ENCODE data around the gene PRM1. TPM values are rescaled to one million over a fixed set of nuclear protein-coding genes. Genes with fewer than 3 reads are reported as not detected.
A peak's percentile ranks its signal among the peaks of the same experiment; 100 is the strongest.

The PRM1 gene, protein sequence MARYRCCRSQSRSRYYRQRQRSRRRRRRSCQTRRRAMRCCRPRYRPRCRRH
- not detected in 2 replicates for total RNA-seq
- not detected for polyA plus RNA-seq (2012)

DNA sequence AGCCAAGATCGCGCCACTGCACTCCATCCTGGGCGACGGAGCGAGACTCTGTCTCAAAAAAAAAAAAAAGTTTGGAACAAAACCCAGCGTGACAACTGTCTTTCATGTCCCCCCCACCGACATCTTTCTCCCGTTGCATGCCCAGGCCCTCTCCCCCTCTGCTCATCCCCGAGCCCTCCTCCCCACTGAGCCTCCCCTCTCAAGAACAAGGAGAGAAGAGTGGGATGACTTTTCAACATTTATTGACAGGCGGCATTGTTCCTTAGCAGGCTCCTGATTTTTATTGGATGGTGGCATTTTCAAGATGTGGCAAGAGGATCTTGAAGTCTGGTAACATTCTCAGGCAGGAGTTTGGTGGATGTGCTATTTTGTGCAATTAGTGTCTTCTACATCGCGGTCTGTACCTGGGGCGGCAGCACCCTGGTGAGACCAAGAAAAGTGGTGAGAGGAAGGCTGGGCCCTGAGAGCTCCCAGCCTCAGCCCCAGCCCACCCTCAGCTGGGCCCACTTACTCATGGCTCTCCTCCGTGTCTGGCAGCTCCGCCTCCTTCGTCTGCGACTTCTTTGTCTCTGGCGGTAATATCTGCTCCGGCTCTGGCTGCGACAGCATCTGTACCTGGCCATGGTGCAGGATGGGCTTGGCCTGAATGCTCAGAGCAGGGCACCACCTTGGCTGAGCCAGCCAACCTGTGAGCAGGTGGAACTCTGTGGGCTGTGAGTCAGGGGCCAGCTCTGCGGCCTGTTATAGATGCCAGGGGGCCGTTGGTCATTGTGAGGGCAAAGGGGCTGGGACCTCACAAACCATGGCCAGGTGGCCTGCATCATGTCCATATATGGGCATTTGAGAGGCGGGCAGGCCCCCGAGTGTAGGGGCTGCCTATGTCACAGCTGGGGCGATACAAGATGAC is at the start of gene PRM1:
PRM1 (minus strand) TSS at position 715 of the 907 bp plus-strand sequence; CDS start at position 623, 92 bp downstream.
- no peak for DNase-seq (ENCODE audit: low read depth)

DNA sequence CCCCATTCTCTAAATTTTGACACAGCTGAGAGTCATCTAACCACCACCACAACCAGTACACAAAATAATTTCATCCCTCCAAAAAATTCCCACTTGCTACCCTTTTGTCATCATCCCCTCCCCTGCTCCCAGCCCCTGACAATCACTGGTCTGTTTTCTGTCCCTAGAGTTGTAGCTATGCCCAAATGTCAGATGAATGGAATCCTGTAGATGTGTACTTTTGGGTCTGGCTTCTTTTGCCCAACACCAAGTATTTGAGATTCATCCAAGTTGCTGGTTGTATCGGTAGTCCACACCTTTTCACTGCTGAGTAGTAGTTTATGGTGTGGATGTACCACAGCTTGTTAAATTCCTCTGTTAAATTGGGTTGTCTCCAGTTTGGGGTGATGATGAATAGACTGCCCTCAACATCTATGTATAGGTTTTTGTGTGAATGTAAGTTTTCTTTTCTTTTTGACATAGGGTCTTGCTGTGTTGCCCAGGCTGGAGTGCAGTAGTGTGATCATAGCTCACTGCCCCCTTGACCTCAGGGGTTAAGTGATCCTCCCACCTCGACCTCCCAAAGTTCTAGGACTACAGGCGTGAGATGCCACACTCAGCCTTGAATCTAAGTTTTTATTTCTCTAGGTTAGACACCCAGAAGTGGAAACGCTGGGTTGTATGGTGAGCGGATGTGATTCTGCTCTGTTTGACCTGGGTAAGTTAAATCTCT is 49.6 kb upstream of the PRM1 start:
- no peak for DNase-seq (ENCODE audit: low read depth)

DNA sequence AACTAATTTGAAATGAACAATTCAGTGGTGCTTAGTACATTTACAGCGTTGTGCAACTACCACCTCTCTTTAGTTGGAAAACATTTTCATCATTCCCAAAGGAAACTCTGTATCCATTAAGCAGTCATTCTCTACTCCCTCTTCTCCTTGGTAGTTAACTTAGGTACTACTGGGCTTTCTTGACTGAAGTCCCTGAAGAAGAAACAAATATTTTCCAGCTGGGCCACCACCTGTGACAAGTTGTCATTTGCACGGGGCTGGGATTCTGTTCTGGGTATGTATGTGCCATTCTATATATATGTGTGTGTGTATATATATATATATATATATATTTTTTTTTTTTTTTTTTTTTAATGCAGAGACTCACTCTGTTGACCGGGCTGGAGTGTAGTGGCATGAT is 48.8 kb upstream of the PRM1 start:
- no peak for DNase-seq (ENCODE audit: low read depth)

DNA sequence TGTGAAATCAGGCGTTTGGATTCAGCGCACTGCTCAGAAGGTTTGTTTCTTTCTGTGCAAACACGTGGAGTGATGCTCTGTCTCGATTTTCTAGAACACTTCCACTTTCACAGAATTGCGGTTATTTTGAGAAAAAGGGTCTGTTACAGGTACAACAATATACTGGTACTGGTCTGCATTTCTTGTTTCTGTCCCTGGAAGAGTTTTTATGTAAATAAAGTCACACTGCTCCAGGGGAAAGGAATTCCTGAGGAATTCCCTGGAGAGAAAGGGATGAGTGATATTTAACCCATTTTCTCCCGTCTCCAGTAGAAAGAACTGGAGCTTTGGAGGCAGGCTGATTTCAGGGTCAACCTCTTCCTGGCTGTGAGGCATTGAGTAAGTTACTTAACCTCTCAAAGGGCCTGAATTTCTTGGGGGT is 48.0 kb upstream of the PRM1 start:
- DNase-seq (ENCODE audit: low read depth), result peak; percentile 29

DNA sequence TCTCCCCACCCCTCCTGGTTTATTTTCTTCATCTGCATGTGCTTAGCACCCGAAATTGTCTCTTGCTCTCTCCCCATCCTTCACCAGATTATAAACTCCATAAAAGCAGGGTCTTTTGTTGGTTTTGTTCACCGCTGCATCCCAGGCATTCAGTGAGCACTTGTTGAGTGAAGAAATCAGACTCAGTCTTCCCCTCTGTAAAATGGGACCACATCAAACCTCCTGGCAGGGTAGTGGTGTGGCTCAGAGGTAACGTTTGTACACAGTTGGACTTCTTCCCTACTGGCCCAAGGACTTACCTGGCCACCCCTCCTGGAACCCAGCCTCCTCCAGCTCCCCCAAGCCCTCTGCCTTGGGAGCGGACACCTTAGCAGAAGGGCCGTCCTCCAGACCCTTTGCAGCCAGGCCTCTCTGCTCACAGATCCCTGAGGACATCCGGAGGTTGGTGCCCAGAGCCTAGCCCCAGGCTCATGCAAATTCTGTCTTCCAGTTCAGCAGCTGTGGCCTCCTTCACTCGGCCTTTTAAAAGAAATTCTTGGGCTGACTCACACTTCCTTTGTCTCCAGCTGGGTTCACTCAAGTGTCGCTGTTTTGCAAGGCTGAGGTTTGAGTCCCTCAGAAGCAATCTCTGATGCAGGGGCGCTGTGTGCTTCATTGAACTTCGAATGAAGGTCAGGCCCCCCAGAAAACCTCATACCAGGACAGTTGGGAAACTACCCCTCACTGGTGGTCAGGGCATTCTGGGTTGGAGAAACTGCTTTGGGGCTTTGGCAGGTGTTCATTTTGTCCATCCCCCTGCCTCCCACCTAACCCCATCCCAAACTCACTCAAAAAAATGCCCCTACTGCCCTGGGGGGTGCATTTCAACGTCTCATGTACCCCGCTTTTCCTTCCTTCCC is 47.3 kb upstream of the PRM1 start:
- peak; percentile 89 for DNase-seq (ENCODE audit: low read depth)

DNA sequence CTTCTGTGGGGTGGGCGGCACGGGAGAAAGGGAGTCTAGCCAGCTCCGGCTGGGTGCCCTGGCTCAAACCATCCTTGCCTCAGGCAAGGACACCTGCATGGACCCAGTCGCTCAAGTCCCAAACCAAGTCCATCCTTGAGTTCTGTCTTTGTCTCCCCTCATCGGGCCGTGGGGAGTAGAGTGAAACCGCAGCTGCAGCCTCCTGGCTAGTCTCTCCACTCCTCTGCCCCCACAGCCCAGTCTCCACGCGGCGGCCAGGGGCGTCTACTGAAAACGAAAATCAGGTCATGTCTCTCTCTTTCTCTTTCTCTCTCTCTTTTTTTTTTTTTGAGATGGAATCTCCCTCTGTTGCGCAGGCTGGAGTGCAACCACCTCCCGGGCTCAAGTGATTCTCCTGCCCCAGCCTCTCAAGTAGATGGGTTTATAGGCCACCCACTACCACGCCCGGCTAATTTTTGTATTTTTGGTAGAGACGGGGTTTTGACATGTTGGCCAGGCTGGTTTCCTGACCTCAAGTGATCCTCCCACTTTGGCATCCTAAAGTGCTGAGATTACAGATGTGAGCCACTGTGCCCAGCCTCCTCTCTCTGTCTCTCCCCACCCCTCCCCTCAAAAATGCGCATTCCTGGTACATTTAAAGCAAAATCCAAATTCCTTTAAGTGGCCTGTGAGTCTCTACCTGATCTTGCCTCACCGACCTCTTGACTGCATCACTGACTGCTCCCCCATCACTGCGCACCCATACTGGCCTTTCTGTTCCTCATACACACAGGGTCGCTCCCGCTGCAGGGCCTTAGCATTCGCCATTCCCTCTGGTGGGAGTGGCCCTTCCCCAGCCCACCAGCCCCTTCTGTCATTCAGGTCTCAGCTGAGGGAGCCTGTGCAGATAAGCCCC is 46.4 kb upstream of the PRM1 start:
- DNase-seq (ENCODE audit: low read depth), result no peak

DNA sequence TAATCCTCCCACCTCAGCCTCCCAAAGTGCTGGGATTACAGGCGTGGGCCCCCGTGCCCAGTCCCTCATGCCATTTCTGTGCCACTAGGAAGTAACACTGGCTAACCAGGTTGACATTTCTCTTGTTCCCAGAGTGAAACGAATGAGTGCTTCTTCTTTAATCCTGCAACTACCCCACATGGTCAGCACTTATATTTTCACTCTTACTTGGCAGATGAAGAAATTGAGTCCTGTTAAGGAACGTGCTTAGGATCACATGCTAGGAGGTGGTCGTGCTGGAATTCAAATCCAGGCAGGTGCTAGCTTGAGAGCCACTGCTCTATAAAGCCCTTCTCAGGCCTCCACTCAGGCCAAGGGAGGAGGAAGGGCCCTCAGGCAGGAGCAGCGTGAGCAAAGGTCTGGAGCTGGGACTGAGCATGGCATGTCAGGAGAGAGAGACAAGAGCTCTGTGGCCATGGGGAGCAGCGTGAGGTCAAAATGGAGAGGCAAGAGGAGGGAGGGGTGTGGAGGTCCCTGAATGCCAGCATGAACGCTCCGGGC is 45.7 kb upstream of the PRM1 start:
- DNase-seq (ENCODE audit: low read depth), result no peak

DNA sequence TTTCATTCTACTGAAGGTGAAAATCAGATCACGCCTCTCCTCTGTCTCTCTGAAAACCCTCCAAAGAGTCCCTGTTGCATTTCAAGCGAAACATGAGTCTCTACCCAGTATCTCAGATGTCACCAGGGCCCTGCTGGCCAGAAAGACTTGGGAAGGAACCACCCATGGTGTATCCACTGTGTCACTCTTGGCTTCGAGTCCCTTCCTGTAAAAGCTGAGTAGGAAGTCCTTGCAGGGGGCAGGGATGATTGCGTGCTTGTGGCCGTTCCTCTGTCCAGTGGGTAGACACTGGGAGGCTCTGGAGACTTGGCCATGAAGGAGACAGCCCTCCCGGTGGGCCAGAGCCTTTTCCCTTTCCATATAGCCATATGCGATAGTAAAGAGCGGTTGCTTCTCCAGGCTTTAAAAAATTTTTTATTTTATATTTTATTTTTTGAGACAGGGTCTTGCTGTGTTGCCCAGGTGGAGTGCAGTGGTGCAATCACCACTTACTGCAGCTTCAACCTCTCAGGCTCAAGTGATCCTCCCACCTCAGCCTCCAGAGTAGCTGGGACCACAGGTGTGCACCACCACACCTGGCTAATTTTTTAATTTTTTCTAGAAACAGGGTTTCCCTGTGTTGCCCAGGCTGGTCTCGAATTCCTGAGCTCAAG is 45.1 kb upstream of the PRM1 start:
- no peak for DNase-seq (ENCODE audit: low read depth)

DNA sequence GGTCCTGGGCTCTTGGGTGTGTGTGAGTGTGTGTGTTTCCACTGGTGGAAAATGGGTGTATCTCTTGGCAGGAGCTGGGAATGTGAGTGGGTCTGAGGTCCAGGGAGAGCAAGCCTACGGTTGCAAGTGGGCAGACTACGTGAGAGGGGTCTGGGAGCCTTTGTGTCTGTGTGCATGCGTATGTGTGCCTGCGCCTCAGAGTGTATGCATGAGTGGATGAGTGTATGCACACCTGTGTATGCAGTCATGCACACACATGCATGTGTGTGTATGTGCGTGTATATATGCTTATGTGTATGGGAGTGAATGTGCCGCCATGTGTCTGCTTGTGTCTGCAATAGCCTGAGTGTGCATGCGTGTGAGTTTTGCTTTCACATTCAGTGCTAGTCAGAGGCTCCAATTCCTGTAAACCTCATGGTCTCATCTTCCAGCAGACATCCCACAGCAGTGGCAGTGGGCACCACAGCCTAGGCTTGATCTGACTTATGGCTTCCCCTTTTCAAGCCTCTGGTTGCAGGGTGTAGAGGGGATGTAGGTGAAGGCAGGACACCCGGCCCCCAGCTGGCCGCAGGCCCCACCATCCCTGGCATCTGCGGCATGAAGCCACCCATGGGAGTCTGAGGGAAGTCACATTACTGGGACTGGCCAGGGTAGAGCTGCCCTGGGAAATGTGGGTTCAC is 44.4 kb upstream of the PRM1 start:
- no peak for DNase-seq (ENCODE audit: low read depth)

DNA sequence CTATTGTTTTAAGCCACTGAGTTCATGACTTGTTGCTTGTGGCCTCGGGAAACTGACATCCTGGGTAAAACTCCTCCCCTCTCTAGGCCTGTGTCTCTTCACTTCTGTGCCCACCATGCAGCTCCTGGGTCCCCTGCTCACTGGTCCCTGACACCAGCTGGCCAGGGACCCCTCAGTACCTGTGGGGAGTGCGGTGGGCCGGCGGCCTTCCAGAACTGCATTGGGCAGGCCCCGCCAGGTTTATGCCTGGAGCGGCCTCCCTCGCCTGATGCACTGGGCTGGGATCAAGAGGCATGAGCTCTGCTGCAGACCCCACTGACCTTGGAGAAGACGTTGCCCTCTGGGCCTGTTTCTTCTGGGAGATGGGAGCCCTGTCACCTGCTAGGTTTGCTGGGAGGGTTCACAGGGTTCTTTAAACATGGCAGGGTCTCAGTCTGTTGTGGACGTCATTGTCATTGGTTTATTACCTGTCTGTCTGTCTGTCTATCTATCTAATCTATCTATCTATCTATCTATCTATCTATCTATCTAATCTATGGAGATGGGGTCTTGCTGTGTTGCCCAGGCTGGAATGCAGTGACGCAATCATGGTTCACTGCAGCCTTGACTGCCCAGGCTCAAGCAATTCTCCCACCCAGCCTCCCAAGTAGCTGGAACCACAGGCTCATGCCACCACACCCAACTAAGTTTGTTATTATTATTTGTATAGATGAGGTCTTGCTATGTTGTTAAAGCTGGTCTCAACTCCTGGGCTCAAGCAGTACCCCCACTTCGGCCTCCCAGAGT is 42.6 kb upstream of the PRM1 start:
- DNase-seq (ENCODE audit: low read depth), result no peak

DNA sequence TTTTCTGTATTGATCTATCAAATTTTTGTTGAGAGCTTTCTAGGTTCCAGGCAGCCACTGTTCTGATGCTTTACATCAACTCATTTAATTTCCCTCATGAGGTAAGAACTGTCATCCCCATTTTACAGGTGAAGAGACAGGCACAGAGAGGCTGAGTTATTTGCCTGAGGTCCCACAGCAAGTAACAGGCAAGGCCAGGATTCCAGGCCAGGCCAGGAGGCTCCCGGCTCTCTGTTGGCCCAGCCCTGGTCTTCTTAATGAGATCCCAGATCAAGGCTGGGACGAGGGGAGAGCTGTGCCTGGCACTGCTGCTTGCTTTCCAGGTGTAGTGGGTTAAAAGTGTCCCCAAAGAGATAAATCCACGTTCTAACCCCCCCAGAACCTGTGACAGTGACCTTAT is 41.7 kb upstream of the PRM1 start:
- no peak for DNase-seq (ENCODE audit: low read depth)

DNA sequence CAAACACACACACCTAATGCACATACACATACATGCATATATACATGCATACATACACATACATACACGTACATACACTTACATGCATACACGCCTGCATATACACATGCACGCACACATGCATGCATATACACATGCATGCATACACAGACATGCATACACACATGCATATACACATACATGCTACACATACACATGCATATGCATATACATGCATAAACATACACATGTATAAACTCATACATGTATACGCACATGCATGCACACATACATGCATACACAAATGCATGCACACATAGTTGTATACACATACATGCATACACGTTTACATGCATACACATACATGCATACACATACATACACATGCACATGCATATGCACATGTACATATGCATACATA is 40.5 kb upstream of the PRM1 start:
- DNase-seq (ENCODE audit: low read depth), result no peak

DNA sequence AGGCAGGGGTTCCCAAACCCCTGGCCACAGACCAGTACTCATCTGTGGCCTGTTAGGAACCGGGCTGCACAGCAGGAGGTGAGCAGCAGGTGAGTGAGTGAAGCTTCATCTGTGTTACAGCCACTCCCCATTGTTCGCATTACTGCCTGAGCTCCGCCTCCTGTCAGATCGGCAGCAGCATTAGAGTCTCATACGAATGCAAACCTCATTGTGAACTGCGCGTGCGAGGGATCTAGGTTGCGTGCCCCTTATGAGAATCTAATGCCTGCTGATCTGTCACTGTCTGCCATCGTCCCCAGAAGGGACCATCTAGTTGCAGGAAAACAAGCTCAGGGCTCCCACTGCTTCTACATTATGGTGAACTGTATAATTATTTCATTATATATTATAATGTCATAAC is 39.0 kb upstream of the PRM1 start:
- DNase-seq (ENCODE audit: low read depth), result no peak

DNA sequence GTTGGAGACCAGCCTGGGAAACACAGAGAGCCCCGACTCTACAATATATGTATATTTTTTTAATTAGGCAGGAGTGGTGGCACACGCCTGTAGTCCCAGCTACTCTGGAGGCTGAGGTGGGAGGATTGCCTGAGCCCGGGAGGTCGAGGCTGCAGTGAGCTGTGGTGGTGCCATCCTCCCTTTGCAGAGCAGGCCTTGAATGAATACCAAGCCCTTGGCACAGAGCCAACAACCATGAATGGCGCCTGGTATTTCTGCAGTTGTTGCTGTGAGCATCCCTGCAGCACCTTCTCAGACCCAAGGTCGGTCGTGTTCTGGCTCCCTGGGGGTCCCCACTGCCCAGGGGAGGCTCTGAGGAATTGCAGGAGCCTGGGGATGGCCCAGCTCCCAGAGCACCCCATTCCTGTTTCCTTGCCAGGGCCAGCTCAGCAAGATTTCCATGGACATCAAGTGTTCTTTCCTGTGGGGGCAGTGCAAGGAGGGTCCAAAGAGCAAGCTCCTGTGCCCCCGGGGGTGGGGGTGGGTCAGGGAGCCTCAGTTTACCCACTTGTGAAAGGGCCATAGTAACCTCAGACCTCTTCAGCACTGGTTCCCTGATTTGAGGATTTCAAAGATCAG is 38.5 kb upstream of the PRM1 start:
- DNase-seq (ENCODE audit: low read depth), result peak; percentile 30

DNA sequence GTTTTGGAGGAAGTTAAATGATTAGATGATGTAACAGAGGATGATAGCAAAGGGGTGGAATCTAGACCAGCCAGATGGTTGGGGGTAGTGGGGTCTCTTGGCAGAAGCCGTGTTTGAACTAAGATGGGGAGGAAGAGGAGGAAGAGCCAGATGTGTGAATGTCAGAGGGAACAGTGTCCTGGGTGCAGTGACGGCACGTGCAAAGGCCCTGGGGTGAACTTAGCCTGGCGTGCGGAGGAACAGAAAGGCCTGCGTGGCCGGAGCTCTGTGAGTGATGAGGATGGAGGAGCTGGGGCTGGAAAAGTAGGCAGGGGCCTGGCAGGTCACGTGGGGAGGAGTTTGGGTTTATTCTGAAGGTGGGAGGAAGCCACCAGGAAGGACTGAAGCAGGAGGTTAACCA is 37.7 kb upstream of the PRM1 start:
- no peak for DNase-seq (ENCODE audit: low read depth)

DNA sequence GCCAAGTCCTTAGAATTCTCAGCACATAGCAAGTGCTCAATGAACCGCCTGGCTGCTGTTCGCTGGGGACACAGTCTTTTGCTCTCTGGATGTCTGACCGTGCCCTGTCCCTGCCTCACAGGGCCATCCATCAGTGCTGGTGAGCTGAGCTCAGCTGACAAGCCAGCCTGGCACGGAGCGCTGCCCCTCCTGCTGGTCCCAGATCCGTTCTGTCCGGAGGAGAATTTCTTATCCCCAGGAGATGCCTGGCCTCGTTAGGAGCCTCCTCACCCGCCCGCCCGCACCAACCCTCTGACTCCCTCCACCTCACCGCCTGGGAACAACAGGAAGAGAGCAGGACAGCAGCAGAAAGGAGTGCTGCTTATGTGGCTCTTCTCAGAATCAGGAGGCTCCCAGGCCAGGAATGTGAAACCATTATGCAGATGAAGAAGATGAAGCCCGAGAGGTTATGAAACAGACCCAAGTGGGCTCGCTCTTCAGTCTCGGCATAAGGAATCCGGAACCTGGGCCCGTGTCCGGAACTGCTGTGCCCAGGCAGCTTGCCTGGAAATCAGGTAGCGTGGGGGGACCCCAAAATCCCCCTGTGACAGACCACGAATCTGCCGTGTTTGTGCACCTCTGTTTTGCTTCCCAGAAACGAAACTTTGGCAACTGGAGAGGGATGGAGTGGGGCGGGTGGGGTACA is 35.3 kb upstream of the PRM1 start:
- no peak for DNase-seq (ENCODE audit: low read depth)

DNA sequence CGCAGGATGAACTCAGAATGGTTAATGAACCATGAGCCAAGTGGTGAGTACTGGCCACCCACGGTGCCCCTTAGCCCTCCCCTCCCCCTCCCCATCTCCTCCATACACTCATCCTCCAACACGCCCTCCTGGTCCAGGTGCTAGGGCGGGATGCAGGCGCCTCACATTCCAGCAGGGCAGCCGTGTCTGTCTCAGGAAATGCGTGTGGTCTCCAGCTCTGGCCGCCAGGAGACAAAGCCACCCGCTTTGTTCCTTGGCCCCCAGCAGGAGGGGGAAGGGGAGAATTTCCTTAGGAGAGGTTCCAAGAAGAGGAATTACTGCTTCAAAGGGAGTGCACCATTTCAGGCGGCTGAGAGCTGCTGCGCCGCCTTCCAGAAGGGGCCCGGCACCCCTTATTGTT is 34.4 kb upstream of the PRM1 start:
- no peak for DNase-seq (ENCODE audit: low read depth)
